LNCAP (cell line): ENCODE results near the gene SHB.

Experiments
- CTCF ChIP-seq: fragments of 450-650 bp; IDR thresholded peaks from 2 replicates; pipeline ENCODE4 v1.5.1; 2017; ENCODE audit warnings: mild to moderate bottlenecking

The SHB gene

DNA sequence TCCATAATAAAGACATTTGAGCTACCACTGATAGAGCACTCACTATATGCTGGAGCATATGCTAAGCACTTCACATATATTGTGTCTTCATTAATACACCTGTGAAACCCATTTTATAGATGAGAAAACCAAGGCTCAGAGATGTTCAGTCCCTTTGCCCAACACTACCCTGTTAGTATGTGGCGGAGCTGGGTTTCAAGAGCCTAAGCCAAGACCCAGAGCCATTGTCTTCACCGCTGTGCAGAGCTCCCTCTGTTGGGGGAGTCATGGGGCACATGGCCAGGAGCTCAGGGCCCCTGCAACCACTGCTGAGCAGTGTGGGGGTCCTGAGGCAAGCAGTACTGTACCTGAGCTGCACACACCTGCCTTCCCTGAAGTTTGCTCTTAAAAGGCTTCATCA lies 127.8 kb downstream of the SHB start:
- TF ChIP-seq CTCF: no peak

DNA sequence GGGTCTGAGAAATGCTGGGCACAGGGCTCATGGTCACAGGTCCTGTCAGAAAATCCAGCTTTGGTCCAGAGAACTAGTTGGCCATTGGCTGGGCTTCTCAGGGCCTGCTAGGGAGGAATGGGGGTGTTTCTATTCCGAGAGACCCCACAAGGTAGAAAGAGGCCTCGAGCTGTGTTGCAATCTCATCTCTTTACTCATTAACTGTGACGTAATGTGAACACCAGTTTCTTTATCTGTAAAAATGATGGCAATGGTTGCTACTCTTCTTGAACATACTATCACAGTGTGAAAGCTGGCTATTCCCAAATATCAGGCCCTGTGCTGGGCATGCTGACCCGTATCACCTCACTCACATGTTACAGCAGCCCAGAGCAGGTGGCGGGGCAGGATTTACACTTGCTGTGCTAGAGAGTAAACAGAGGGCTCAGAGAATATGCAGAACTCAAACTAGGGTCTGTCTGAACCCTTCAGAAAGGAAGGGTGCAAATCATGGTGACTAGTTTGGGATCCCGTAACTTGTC lies 129.4 kb downstream of the SHB start:
- no peak for TF ChIP-seq CTCF

DNA sequence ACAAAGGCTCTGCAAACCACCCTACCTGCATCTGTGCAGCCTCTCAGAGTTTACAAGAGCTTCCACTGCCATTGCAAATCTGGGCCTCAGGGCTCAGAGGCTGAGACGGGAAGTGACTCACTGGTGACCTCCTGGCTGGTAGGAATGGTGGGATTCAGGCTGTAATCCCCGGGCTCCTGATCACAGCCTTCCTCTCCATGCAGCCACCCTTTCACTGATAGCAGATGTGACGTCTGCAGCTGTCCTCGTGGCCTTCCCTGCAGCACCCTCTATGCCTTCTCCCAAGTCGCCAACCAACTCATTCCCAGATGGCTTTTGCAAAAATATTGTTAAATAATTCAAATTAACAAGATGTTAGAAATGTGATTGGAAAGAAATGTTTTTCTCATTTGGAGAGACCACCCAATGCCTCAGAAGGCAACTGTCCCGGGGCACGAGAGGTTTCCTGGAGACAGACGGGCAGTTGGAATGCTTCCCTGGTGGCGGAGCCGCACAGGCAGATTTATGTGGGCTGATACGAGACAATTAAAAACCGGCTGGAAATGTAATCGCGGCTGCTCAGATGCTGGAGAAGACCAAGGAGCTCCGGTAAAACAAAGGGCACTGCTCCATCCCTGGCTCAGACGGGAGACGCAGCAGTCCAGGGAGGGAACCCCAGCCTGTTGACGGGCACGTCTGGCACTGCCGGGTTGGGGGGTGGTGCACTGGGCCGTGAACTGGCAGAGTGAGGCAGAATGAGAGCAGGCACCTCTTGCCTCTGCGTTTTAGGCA lies 130.7 kb downstream of the SHB start:
- no peak for TF ChIP-seq CTCF

GRCh38 chr9:37937366-37937765 lies 131.7 kb downstream of the SHB start:
- no peak for TF ChIP-seq CTCF

DNA sequence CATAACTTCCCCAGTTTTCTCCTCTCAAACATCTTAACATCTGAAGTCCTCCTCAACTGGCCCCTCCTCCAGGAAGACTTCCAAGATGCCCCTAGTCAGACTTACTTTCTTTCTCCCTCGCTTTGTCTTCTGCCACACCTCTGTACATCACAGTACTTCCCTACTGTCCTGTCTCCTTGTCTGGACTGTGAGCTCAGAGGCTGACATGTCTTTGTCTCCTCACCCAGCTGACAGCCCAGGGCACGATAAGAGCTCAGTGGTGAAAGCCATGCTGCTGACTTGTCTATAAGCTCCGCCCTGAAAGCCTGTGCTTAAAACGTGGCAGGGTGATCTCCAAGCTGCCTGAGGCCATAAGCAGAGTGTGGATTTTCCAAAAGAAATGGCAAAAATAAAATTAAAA lies 132.1 kb downstream of the SHB start:
- TF ChIP-seq CTCF: no peak

- no peak for TF ChIP-seq CTCF
Observed at GRCh38 chr9:37936376-37936775, 132.7 kb downstream of the SHB start.

DNA sequence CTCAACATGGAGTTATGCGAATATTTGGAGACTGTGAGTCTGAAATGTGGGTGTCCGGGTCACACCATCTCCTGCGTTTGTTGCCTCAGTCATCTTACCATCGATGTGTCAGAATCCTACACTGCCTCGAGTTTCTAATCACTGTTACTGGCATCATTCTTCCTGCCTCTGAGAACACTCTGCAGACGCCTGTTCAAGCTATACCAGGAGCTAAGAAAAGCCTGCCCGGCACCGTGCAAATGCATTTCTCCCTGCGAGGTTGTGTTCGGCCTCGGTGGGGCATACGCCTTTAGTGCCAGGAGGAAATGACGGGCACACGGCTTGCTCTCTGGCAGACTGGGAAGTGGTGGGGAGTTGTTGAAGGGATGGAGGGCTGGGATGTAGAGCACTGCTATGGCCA lies 133.9 kb downstream of the SHB start:
- TF ChIP-seq CTCF: no peak
